Loucy (cell line): Measurements from ENCODE around the gene DNAH8.

ENCODE experiments used
- H2AFZ ChIP-seq: fragments of 200-600 bp; sonication (generic); 2 replicates; pipeline ENCODE4 v1.6.0; 2016; ENCODE audit warnings: antibody characterized with exemption, mild to moderate bottlenecking, low read length, moderate library complexity
- H3F3A ChIP-seq: fragments of 200-600 bp; 2 replicates; pipeline ENCODE4 v1.6.0; 2016; ENCODE audit warnings: antibody characterized with exemption, low read depth, mild to moderate bottlenecking
- H3K27me3 ChIP-seq: fragments of 200-600 bp; sonication (generic); 2 replicates; pipeline ENCODE4 v1.6.1; 2014; ENCODE audit warnings: low read length, mild to moderate bottlenecking; ENCODE audit not compliant: insufficient read depth, poor library complexity, severe bottlenecking
- H3K36me3 ChIP-seq: fragments of 200-600 bp; sonication (generic); 2 replicates; pipeline ENCODE4 v1.6.1; 2016; ENCODE audit warnings: low read length; ENCODE audit not compliant: insufficient read depth
- H3K4me1 ChIP-seq: fragments of 200-600 bp; sonication (generic); 2 replicates; pipeline ENCODE4 v1.5.1; 2014; ENCODE audit warnings: low read length, mild to moderate bottlenecking; ENCODE audit not compliant: insufficient read depth, poor library complexity, severe bottlenecking
- H3K4me2 ChIP-seq: fragments of 200-600 bp; sonication (generic); 2 replicates; pipeline ENCODE4 v1.6.0; 2014; ENCODE audit warnings: antibody characterized with exemption, low read length, low read depth, mild to moderate bottlenecking; ENCODE audit not compliant: poor library complexity, severe bottlenecking
- H3K4me3 ChIP-seq: fragments of 200-600 bp; sonication (generic); 2 replicates; pipeline ENCODE4 v1.5.1; 2014; ENCODE audit warnings: low read length, mild to moderate bottlenecking, mixed read lengths; ENCODE audit not compliant: poor library complexity, severe bottlenecking
- H3K79me2 ChIP-seq: fragments of 200-600 bp; sonication (generic); 2 replicates; pipeline ENCODE4 v1.6.1; 2014; ENCODE audit warnings: low read length; ENCODE audit not compliant: insufficient read depth
- H3K9ac ChIP-seq: fragments of 200-600 bp; sonication (generic); 2 replicates; pipeline ENCODE4 v1.6.0; 2014; ENCODE audit warnings: mild to moderate bottlenecking, low read depth, low read length, moderate library complexity; ENCODE audit not compliant: poor library complexity, severe bottlenecking
- H3K9me2 ChIP-seq: fragments of 200-600 bp; sonication (generic); replicated peaks from 2 replicates; pipeline ENCODE4 v1.6.1; 2016; ENCODE audit warnings: low read depth, low read length, mixed read lengths
- H3K9me3 ChIP-seq: fragments of 200-600 bp; sonication (generic); 2 replicates; pipeline ENCODE4 v1.6.1; 2014; ENCODE audit warnings: mild to moderate bottlenecking, antibody characterized with exemption, low read length, low read depth; ENCODE audit not compliant: insufficient read depth
- H4K20me1 ChIP-seq: fragments of 200-600 bp; sonication (generic); 2 replicates; pipeline ENCODE4 v1.6.0; 2014; ENCODE audit warnings: antibody characterized with exemption, low read length, mild to moderate bottlenecking; ENCODE audit not compliant: insufficient read depth, poor library complexity, severe bottlenecking
- EZH2phosphoT487 ChIP-seq: fragments of 200-600 bp; IDR thresholded peaks from 2 replicates; pipeline ENCODE4 v1.6.1; 2018; ENCODE audit warnings: antibody characterized with exemption, mild to moderate bottlenecking, moderate library complexity, borderline replicate concordance
- TF ChIP-seq, protein P1 (sequence below): fragments of 200-600 bp; sonication (generic); conservative IDR thresholded peaks from 2 replicates; pipeline ENCODE4 v1.5.1; 2014; ENCODE audit warnings: mild to moderate bottlenecking, antibody characterized with exemption, low read length

Gene DNAH8

GRCh38 chr6:39004801-39005200 is 289.7 kb downstream of the DNAH8 start:
- H3K79me2 ChIP-seq: no peaks in the 10 kb centered on the region
- no peaks in the 10 kb centered on the region for H3K4me1 ChIP-seq
- H3K9ac ChIP-seq: no peak overlapping the region
- no peak overlapping the region for H3K4me2 ChIP-seq
- no peaks in the 10 kb centered on the region for H3F3A ChIP-seq
- no peaks in the 10 kb centered on the region for H3K9me3 ChIP-seq
- H3K27me3 ChIP-seq: no peaks in the 10 kb centered on the region
- no peaks in the 10 kb centered on the region for H4K20me1 ChIP-seq
- no peaks in the 10 kb centered on the region for H3K36me3 ChIP-seq
- H2AFZ ChIP-seq: no peak overlapping the region
- no peak for TF ChIP-seq EZH2phosphoT487
- TF ChIP-seq, protein P1, sequence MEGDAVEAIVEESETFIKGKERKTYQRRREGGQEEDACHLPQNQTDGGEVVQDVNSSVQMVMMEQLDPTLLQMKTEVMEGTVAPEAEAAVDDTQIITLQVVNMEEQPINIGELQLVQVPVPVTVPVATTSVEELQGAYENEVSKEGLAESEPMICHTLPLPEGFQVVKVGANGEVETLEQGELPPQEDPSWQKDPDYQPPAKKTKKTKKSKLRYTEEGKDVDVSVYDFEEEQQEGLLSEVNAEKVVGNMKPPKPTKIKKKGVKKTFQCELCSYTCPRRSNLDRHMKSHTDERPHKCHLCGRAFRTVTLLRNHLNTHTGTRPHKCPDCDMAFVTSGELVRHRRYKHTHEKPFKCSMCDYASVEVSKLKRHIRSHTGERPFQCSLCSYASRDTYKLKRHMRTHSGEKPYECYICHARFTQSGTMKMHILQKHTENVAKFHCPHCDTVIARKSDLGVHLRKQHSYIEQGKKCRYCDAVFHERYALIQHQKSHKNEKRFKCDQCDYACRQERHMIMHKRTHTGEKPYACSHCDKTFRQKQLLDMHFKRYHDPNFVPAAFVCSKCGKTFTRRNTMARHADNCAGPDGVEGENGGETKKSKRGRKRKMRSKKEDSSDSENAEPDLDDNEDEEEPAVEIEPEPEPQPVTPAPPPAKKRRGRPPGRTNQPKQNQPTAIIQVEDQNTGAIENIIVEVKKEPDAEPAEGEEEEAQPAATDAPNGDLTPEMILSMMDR: no peak
- no peak overlapping the region for H3K4me3 ChIP-seq
- no peaks in the 10 kb centered on the region for H3K9me2 ChIP-seq

DNA sequence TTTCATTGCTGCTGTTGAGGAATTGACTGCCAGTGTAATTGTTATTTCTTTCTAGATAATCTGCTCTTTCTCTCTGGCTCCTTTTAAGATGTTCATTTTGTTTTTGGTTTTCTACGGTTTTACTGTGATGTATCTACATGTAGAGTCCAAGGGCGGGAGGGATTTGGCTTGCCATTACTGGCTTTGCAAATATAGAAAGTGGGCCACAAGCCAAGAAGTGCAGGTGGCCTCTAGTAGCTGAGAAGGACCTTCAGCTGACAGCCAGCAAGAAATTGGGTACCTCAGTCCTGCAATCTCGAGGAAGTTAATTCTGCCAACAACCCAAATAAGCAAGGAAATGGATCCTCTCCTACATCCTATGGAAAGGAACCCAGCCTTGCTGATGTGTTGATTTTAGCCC is 290.7 kb downstream of the DNAH8 start:
- H3K9ac ChIP-seq: no peak overlapping the region
- no peaks in the 10 kb centered on the region for H3K27me3 ChIP-seq
- no peaks in the 10 kb centered on the region for H3K9me2 ChIP-seq
- H2AFZ ChIP-seq: no peak overlapping the region
- TF ChIP-seq EZH2phosphoT487: no peak
- TF ChIP-seq, protein P1: no peak
- H3F3A ChIP-seq: no peaks in the 10 kb centered on the region
- H3K79me2 ChIP-seq: no peaks in the 10 kb centered on the region
- no peaks in the 10 kb centered on the region for H4K20me1 ChIP-seq
- H3K36me3 ChIP-seq: no peaks in the 10 kb centered on the region
- H3K4me2 ChIP-seq: no peak overlapping the region
- H3K4me3 ChIP-seq: no peak overlapping the region
- no peaks in the 10 kb centered on the region for H3K9me3 ChIP-seq
- H3K4me1 ChIP-seq: no peaks in the 10 kb centered on the region

DNA sequence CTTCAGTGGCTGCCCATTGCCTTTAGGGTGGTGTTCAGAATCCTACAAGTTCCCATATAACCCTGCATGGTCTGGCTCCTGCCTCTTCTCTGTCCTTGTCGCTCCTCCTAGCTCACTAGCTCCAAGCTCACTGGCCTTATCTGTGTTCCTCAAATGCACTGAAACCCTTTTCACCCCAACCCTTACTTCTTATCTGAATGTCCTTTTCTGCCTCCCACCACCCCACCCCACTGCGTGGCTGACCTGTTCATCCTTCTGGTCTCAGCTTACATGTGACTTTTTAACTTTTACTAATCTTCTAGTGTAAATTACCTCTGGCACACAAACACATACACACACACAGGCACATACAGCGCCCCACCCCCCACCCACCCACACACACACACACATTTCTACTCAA is 292.5 kb downstream of the DNAH8 start:
- no peak overlapping the region for H2AFZ ChIP-seq
- no peak overlapping the region for H3K4me3 ChIP-seq
- TF ChIP-seq, protein P1: no peak
- TF ChIP-seq EZH2phosphoT487: no peak
- H3K9me3 ChIP-seq: no peaks in the 10 kb centered on the region
- no peaks in the 10 kb centered on the region for H3K36me3 ChIP-seq
- no peaks in the 10 kb centered on the region for H3K4me1 ChIP-seq
- H3K27me3 ChIP-seq: no peaks in the 10 kb centered on the region
- no peaks in the 10 kb centered on the region for H3F3A ChIP-seq
- no peaks in the 10 kb centered on the region for H3K9me2 ChIP-seq
- no peak overlapping the region for H3K9ac ChIP-seq
- H3K79me2 ChIP-seq: no peaks in the 10 kb centered on the region
- H4K20me1 ChIP-seq: no peaks in the 10 kb centered on the region
- H3K4me2 ChIP-seq: no peak overlapping the region
